ENCODE results near the gene SLC8A3.

SLC8A3 gene

GRCh38 chr14:70114621-70115156 is 74.1 kb downstream of the SLC8A3 start:
- DNase-seq (ENCODE audit: low spot score), result no peak

GRCh38 chr14:70113211-70113610 is 75.5 kb downstream of the SLC8A3 start:
- no peak for DNase-seq (ENCODE audit: low spot score)

- DNase-seq (ENCODE audit: low spot score), result no peak
These were observed 80.3 kb downstream of the SLC8A3 start for GRCh38 chr14:70108419-70108818.

DNA sequence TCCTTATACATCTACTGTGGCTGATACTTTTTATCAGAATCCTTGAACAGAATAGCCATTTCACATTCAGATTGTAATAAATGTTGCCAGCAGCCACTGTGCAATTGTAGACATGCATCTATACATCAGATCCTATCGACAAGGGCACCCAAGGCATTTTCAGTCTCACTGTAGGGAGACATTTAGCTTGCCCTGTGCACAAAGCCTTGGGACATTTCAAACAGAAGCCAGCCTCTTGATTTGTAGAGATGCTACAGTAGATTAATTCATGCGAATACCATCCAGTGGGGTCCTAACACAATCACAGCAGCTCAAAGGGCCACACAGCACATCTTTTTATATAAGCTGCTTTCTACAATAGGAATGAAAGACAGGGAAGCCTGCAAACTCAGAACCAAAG is 81.4 kb downstream of the SLC8A3 start:
- no peak for DNase-seq (ENCODE audit: low spot score)

- DNase-seq (ENCODE audit: low spot score), result no peak
These were observed 88.7 kb downstream of the SLC8A3 start for GRCh38 chr14:70100071-70100470.

DNA sequence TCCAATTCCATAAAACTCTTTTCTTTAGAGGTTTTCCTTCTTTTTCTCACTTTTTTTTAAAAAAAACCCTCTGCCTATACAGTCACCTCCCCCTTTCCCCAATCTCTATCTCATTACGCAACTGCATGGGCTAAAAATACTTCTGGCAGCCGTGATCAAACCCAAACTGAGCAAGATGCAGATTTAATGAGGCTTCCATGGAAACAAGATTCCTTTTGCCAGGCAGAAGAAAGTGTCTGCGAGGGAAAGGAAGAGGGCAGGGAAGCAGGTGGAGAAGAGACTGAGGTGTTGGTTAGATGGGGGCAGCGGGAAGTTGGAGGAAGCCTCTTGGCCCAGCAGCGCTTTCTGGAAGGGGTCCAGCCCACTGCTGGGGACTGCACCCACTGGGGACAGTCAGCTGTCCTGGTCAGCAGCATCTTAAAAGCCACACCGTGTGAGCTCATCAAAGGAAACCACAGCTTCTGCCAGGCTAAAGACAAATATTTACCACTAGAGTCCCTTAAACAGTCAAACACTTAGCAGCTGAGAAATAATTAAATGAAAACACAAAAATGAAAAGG is 90.4 kb downstream of the SLC8A3 start:
- no peak for DNase-seq (ENCODE audit: low spot score)

DNA sequence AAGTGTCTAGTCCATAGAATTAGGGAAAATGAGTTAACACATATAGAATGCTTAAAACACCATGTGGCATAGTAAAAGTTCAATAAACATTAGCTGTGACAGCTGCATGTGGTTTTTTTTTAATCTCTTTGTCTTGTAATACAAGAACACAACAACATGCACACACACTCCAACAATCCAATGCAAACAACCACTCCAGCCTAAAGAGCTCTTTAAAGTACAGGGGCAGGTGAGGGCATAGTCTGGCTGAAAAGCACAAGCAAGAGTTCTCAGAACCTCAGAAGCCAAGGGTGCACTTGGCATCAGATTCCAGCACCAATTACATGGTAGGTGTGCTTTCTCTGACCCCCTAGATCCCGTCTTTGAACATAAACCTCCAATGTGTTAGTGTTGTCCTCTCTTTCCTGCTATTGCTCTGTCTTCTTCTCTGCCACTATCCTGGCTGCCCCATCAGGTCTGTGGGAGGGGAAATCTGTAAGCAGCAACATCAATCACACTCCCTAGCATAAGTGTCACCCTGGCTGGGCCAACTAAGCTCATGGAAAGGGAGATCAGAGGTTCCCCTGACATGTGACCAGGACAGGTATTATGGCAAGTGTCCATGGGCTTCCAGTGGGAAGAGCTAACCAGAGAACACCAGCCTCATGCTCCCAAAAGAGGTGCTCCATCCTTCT is 91.0 kb downstream of the SLC8A3 start:
- no peak for DNase-seq (ENCODE audit: low spot score)

DNA sequence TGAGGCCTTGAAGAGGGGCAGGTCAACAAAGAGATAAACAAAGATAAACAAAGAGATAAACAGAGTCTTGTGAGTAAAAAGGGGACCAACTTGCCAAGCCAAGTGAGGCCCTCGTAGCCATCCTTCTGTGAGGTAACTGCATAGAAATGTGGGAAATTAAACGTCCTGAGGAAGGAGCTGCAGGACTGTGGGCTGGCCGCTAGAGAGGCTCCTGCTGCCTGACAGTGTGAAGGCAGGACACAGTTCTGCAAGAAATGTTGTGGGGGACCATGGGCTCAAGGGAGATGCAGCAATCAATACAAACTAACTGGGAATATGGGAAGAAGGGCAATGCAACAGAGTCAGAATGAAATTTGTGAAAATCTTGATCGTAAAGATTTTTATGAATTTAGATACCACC is 91.9 kb downstream of the SLC8A3 start:
- peak; percentile 20 for DNase-seq (ENCODE audit: low spot score)

DNA sequence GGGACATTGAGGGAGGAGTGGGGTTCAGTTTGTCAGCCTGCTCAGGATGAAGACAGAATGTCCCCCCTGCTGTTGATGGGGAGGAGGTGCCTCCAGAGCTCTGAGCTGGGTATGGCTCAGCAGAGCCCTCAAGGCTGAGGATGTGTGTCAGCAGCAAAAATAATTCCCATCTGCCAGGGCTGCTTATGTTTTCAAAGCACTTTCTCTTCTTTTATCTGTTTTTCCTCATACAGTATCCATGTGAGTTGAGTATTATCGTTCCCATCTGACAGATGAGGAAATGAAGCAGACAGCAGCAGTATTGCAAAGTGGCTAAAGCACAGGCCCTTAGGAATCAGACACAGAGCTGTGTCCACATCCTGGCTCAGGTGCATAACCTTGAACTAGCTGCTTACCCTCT is 94.1 kb downstream of the SLC8A3 start:
- DNase-seq (ENCODE audit: low spot score), result no peak

- no peak for DNase-seq (ENCODE audit: low spot score)
These were observed 94.6 kb downstream of the SLC8A3 start for GRCh38 chr14:70094106-70094505.

- DNase-seq (ENCODE audit: low spot score), result no peak
These were observed 95.6 kb downstream of the SLC8A3 start for GRCh38 chr14:70093156-70093555.

- DNase-seq (ENCODE audit: low spot score), result no peak
These were observed 101.4 kb downstream of the SLC8A3 start for GRCh38 chr14:70087380-70087697.

GRCh38 chr14:70086685-70087379 is 101.9 kb downstream of the SLC8A3 start:
- peak; percentile 24 for DNase-seq (ENCODE audit: low spot score)

DNA sequence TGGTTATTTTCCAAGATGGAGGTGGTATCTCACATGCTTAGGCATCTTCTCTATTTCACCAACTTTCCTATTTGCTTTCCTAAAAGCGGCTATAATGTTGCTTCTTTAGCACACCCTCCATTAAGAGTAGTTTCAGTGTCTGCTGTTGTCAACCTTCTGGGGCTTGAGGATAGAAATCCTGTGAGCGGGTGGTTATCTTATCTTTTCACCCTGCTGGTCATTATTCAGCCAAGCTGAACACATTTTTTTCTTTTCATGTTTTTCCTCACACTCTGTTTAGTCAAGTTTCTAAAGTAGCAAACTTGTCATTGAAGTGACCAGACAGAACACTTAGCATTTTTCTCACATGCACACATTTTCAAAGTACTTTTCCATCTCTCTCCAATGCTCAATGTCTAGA is 104.5 kb downstream of the SLC8A3 start:
- no peak for DNase-seq (ENCODE audit: low spot score)

- no peak for DNase-seq (ENCODE audit: low spot score)
These were observed 106.4 kb downstream of the SLC8A3 start for GRCh38 chr14:70082394-70082793.

DNA sequence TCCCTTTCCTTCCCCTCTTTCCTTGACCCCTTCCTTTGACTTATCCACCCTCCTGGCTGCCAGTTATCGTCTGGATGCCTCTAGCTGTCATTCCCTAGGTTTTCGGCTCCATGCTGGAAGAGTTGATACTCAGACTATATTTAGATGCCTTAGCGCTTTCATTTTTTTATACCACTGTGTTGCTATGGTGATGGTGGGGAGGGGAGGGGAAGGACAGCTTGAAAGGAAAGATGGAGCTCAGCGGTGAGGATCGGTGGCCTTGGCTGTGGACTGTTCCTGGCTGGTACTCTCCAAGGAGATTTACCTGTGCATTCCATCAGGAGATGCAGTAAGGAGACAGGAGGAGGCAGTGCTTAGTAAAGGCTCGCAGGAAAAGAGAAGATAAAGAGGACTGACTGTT is 108.7 kb downstream of the SLC8A3 start:
- no peak for DNase-seq (ENCODE audit: low spot score)

DNA sequence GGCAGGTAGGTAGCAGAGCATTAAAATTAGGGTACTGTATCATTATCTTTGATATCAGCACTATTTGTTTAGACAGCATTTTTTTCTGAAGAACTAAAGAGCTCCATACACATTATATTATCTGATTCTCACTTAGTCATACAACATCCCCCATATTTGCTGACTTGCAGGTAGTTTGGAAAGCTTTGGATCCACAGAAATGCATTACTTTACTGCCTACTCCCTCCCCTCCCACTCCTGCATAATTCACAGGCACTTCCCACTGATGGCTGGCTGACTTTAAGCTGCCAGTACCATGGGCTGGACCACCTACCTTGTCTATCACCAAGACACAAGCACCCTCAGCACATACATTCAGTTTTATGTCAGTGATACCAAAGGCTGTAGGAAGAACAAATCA is 110.4 kb downstream of the SLC8A3 start:
- DNase-seq (ENCODE audit: low spot score), result no peak

DNA sequence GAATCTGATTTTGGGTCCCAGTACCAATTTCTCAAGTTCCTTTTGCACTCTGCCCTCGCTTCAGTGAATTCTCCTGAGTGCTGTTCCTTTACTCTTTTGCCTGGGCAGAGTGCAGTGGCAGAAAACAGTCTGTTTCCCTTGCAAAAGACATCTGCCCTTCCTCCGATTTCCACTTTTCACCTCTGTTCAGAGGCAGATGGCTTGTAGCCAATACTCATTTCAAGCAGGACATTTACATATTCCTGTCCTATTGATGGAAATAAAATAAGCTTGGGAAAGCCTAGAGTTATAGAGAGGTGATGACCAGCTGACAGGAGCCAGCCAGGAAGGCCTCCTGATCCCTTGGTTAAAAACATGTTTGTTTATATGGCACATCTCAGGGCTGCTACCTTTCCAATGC is 111.0 kb downstream of the SLC8A3 start:
- no peak for DNase-seq (ENCODE audit: low spot score)

DNA sequence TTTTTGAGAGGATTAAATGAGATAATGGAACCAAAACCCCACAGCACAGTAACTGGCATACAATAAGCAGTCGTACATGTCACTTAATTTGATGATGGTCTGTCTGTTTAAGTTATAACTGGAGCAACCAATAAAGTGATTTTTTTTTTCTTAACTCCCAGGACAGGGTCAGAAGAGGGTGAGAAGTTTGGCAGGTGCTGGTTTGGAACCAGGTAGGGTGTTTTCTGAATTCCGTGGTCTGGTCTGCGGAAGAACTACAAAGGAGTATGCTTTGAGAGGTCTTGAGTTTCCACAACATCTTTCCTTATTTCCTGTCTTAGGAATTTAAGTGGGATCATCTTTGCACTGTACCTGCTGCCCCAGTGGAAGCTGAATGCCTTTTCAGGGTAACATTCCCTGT is 111.7 kb downstream of the SLC8A3 start:
- DNase-seq (ENCODE audit: low spot score), result no peak

GRCh38 chr14:70073924-70074566 is 114.7 kb downstream of the SLC8A3 start:
- peak; percentile 75 for DNase-seq (ENCODE audit: low spot score)

DNA sequence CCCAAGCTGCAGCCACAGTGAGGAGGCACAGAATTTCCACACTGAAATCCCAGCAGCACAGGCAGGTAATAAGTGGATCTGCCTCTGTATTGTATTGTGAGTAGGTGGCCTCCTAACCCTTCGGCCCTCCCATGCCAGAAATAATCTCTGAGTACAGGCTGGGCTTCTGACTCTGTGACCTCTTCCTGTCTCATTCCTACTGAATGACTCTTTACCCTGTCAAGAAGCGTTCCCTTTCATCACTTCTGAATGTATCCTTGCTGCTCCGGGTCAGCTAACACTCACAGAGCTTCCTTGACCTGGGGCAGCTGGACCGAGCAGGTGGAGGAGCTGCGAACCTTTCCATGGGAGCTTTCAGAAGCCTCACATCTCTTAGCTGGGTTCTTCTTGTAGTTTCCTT is 119.6 kb downstream of the SLC8A3 start:
- no peak for DNase-seq (ENCODE audit: low spot score)

DNA sequence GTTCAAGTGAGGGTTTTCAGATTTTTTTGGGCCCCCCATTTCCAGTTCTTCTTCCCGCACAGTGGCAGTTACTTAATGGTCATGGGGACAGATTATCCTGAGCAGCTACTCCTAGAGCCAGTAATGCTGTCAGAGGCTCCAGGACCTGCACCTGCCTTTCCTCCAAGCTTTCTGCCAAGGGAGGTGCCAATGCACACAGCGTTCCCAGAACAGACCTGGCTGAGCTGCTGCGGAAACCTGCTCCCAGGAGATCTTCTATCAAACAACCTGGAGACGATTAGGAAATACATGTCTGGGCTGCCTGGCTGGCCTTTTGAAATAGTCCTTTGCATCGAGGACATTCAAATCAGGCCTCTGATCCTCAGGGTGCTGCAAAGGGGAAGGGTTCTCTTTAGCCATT is 120.9 kb downstream of the SLC8A3 start:
- DNase-seq (ENCODE audit: low spot score), result no peak
